Cardiac fibroblast (primary cell): ENCODE results near the gene USP4.
"Not testable (repeated sequence)": the region's sequence is repeated elsewhere in the genome, so short reads cannot be mapped to it uniquely, and the experiment has no call there.

ENCODE experiments used
- DNase-seq, 2 donors: peaks; one replicate each; pipeline versions ENCODE4 v3.0.0 to v3.0.0-alpha.2; 2010; ENCODE audit warnings: low read depth in 2 of 2
- H3K4me3 ChIP-seq, 2 donors: replicated peaks in 1 of 2; 1 replicate in 1 of 2; 2 replicates in 1 of 2; pipeline ENCODE4 v1.5.1; 2011; ENCODE audit warnings: low read depth in 2 of 2, low read length in 2 of 2, mild to moderate bottlenecking in 2 of 2, moderate library complexity in 1 of 2
- CTCF ChIP-seq: IDR thresholded peaks from one replicate; pipeline ENCODE4 v1.5.1; 2011; ENCODE audit warnings: low read depth, mild to moderate bottlenecking, low read length, inconsistent platforms

The USP4 gene

GRCh38 chr3:49255112-49255511 is 84.7 kb downstream of the USP4 start:
- no peak overlapping the region for H3K4me3 ChIP-seq
- no peak for DNase-seq
- TF ChIP-seq CTCF = no peak

GRCh38 chr3:49253512-49253911 is 86.3 kb downstream of the USP4 start:
- H3K4me3 ChIP-seq = no peak overlapping the region
- DNase-seq = no peak
- no peak for TF ChIP-seq CTCF

- H3K4me3 ChIP-seq = no peak overlapping the region
- peak; percentile 34 to 43 for DNase-seq
- no peak for TF ChIP-seq CTCF
Observed at GRCh38 chr3:49248840-49249227, 91.0 kb downstream of the USP4 start.

GRCh38 chr3:49244581-49245205 is 95.2 kb downstream of the USP4 start:
- no peak for DNase-seq

GRCh38 chr3:49240091-49240490 is 99.8 kb downstream of the USP4 start:
- not testable (repeated sequence) for DNase-seq, H3K4me3 ChIP-seq

More at GRCh38 chr3:49244581-49245205, 95.2 kb downstream of the USP4 start:
- no peak for TF ChIP-seq CTCF
- H3K4me3 ChIP-seq = no peak overlapping the region

- peak; percentile 40 to 90 for DNase-seq
- no peak overlapping the region for H3K4me3 ChIP-seq
- no peak for TF ChIP-seq CTCF
Observed at GRCh38 chr3:49238274-49239127, 101.4 kb downstream of the USP4 start.

GRCh38 chr3:49237344-49237743 is 102.5 kb downstream of the USP4 start:
- no peak for TF ChIP-seq CTCF
- H3K4me3 ChIP-seq = no peak overlapping the region
- no peak for DNase-seq
